Measurements from ENCODE around the gene SPTBN2.
"Not testable (repeated sequence)": the region's sequence is repeated elsewhere in the genome, so short reads cannot be mapped to it uniquely, and the experiment has no call there.

Gene SPTBN2

GRCh38 chr11:66680966-66681645, 47.9 kb downstream of the SPTBN2 start:
- DNase-seq, result no peak

- peak; percentile 93 for DNase-seq
Measured at GRCh38 chr11:66677599-66678375, 51.2 kb downstream of the SPTBN2 start, which contains the start of gene RBM4B. Gene RBM4B, minus strand, starts transcription at chr11:66677887. Its CDS starts 808 bp downstream, at chr11:66677079.

- DNase-seq, result no peak
Measured at GRCh38 chr11:66676931-66677598, 52.0 kb downstream of the SPTBN2 start.

GRCh38 chr11:66676282-66676919, 52.6 kb downstream of the SPTBN2 start:
- DNase-seq, result no peak

- DNase-seq, result no peak
Measured at GRCh38 chr11:66674964-66675602, 53.9 kb downstream of the SPTBN2 start.

- DNase-seq, result no peak
Measured at GRCh38 chr11:66670816-66671215, 58.2 kb downstream of the SPTBN2 start.

GRCh38 chr11:66665369-66665768, 63.6 kb downstream of the SPTBN2 start:
- no peak for DNase-seq

GRCh38 chr11:66663741-66664296, 65.2 kb downstream of the SPTBN2 start:
- no peak for DNase-seq

GRCh38 chr11:66659763-66660162, 69.3 kb downstream of the SPTBN2 start:
- no peak for DNase-seq

GRCh38 chr11:66653123-66653522, 75.9 kb downstream of the SPTBN2 start:
- DNase-seq, result no peak

- DNase-seq, result no peak
Measured at GRCh38 chr11:66652651-66653050, 76.4 kb downstream of the SPTBN2 start.

GRCh38 chr11:66651016-66651415, 78.0 kb downstream of the SPTBN2 start:
- no peak for DNase-seq

- DNase-seq, result no peak
Measured at GRCh38 chr11:66649903-66650302, 79.1 kb downstream of the SPTBN2 start.

- DNase-seq, result no peak
Measured at GRCh38 chr11:66646828-66647227, 82.2 kb downstream of the SPTBN2 start.

- no peak for DNase-seq
Measured at GRCh38 chr11:66643745-66644437, 85.1 kb downstream of the SPTBN2 start.

GRCh38 chr11:66641834-66642233, 87.2 kb downstream of the SPTBN2 start:
- no peak for DNase-seq

GRCh38 chr11:66639814-66640340, 89.1 kb downstream of the SPTBN2 start:
- not testable (repeated sequence) for DNase-seq

GRCh38 chr11:66639066-66639813, 89.8 kb downstream of the SPTBN2 start:
- DNase-seq, result no peak

GRCh38 chr11:66638177-66639065, 90.6 kb downstream of the SPTBN2 start, which contains the start of gene RBM4:
Gene RBM4, plus strand, starts transcription at chr11:66638703. Its CDS starts 1,009 bp downstream, at chr11:66639712.
- DNase-seq, result peak; percentile 98
